HAP-1 (cell line): ENCODE measurements around the gene RASAL1.

ENCODE experiments used
- DNase-seq, 2 experiments: peaks; one replicate each; pipeline ENCODE4 v3.0.0-alpha.2; 2016 to 2020; ENCODE audit warnings: low spot score in 2 of 2
- H3K27me3 ChIP-seq: fragments of 250-450 bp; sonication (Bioruptor Pico); 2 replicates; pipeline ENCODE4 v1.5.1; 2020; ENCODE audit warnings: low read depth, mild to moderate bottlenecking, moderate library complexity
- H3K36me3 ChIP-seq: fragments of 250-450 bp; sonication (Bioruptor Pico); replicated peaks from 2 replicates; pipeline ENCODE4 v1.5.1; 2020; ENCODE audit warnings: mild to moderate bottlenecking
- H3K4me1 ChIP-seq: fragments of 250-450 bp; sonication (Bioruptor Pico); 2 replicates; pipeline ENCODE4 v1.5.1; 2020; ENCODE audit warnings: mild to moderate bottlenecking
- H3K4me3 ChIP-seq: fragments of 250-450 bp; sonication (Bioruptor Pico); 2 replicates; pipeline ENCODE4 v1.5.1; 2020; ENCODE audit warnings: mild to moderate bottlenecking, moderate library complexity
- H3K9me3 ChIP-seq: fragments of 250-450 bp; sonication (Bioruptor Pico); 2 replicates; pipeline ENCODE4 v1.5.1; 2020; ENCODE audit warnings: mild to moderate bottlenecking, moderate library complexity
- in situ Hi-C: fragments of 300-500 bp; cut with MboI; formaldehyde crosslinking; loops from 3 replicates; pipeline ENCODE4 v1.14.3; 2020; ENCODE audit warnings: low sequenced_read_pairs, inconsistent platforms, mixed read lengths

RASAL1 gene

DNA sequence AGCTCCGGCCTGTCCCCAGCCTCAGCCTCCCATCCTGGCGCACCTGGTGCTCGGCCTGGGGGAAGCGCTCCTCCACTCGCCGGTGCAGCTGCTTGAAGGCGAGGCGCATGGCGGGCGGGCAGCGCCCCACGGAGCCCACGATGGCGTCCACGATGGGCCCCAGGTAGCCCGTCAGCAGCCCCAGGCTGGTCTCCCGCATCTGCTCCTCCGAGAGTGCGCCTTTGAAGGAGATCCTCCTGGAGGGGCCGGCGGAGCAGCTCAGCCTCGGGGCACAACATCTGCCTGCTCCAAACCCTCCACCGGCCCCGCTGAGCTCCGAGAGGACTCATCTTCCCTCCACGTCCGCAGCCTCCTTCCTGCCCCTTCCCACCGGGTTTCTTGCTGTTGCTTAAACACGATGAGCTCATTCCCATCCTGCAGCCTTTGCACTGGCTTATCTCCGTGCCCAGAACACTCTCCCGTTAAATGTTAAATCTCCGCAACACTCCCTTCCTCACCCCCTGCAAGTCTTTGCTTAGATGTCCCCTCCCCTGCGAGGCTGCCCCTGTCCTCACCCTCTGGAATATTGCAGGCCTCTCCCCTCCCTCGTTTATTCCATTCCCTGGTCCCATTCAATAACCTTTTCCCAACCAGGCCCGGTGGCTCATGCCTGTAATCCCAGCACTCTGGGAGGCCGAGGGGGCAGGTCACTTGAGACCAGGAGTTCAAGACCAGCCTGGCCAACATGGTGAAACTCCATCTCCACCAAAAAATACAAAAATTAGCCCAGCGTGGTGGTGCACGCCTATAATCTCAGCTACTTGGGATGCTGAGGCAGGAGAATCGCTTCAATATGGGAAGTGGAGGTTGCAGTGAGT lies 23.3 kb downstream of the RASAL1 start:
- Histone ChIP-seq H3K4me3 (no peak overlapping the region), H3K36me3 (no peaks in the 10 kb centered on the region), H3K27me3 (no peaks in the 10 kb centered on the region), H3K4me1 (no peaks in the 10 kb centered on the region), H3K9me3 (no peaks in the 10 kb centered on the region)
- in situ Hi-C loops: no loop called here
- DNase-seq: no peak

DNA sequence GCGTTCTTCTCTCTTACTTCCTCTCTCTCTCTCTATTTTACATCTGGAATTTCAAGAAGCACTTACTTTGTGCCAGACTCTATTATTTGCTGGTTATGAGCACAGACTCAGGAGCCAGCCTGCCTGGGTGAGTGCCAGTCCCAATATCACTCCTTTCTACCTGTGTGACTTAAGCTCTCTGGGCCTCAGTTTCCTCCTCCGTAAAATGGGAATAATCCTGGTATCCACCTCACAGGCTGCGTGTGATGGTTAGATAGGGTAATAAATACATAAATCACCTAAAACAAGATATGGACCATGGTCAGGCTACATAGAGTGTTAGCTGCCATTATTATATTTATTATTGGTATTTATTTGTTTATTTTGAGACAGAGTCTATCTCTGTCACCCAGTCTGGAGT lies 24.3 kb downstream of the RASAL1 start:
- no peak for DNase-seq
- Histone ChIP-seq H3K36me3 (no peaks in the 10 kb centered on the region), H3K27me3 (no peaks in the 10 kb centered on the region), H3K4me3 (no peak overlapping the region), H3K4me1 (no peaks in the 10 kb centered on the region), H3K9me3 (no peaks in the 10 kb centered on the region)
- in situ Hi-C loops: no loop called here

DNA sequence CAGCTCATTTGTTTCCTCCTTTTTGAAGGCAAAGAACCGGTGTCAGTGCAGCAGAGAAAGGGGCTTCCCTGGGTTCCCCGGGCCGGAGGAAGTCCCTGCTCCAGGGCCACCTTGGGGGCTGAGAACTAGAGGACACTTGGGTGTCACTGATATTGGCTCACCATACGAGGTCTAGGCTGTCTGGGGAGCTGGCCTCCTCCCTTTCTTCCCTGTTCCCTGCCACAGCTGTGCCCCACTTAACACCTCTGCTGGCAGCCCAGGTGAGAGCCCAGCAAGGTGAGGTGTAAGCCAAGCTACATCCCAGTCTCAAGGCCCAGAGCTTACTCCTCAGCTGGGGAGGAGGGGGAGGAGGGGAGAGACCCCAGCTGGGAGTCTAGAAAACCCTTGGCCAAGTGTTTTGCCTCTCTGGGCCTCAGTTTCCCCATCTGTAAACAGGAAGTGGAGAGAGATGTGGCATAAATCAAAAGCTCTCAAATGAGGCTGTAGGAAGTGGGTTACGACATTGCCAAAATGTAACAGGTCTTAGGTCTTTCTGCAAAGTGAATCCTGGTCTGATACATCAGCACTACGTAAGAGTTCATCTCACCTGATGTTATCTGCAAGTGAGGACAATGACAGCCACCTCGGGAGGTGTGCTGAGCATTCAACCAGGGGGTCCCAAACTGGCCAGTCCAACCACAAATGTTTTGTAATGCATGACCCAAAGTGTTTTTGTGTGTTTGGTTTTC lies 25.5 kb downstream of the RASAL1 start:
- in situ Hi-C loops: no loop called here

DNA sequence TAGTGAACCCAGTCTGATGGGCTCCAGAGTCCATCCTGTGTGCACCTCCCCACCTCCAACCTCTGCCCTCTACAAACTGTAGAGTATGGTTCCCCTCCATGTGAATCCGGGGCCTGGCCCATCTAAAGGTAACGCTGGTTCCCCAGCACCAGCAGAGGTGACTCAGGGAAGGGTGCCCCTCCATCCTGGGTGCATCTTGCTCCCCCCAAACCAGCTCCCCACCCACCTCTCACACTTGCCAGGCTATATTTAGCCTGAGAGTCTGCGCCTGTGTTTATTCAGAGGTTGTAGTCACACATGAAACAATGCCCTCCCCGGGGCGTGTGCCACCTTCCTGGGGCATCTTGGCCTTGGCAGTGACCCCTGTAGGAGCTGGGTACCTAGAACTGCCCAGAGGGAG lies 26.2 kb downstream of the RASAL1 start:
- no peak for DNase-seq
- Histone ChIP-seq H3K4me3 (no peak overlapping the region), H3K27me3 (no peaks in the 10 kb centered on the region), H3K36me3 (no peaks in the 10 kb centered on the region), H3K4me1 (no peaks in the 10 kb centered on the region), H3K9me3 (no peaks in the 10 kb centered on the region)
- in situ Hi-C loops: no loop called here

More for the DNA sequence above, 25.5 kb downstream of the RASAL1 start:
- Histone ChIP-seq H3K27me3 (no peaks in the 10 kb centered on the region), H3K4me3 (no peak overlapping the region), H3K4me1 (no peaks in the 10 kb centered on the region), H3K9me3 (no peaks in the 10 kb centered on the region), H3K36me3 (no peaks in the 10 kb centered on the region)
- DNase-seq: no peak

DNA sequence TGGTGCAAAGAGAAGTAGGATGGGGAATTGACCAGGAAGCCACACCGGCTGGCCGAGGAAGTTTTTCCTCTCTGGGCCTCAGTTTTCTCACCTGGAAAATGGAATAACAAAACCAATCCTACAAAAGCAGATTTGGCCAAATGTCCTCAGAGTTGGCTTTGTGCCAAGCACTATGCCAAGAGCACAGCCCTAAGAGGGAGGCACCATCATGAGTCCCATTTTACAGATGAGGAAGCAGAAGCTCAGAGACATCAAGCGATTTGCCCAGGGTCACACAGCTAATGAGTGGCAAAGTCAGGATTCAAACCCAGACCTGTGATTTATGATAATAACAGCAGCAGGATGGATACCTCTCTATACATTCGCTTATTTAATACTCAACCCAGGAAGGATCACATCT lies 27.3 kb downstream of the RASAL1 start:
- H3K9me3 ChIP-seq: no peaks in the 10 kb centered on the region
- no peaks in the 10 kb centered on the region for H3K27me3 ChIP-seq
- H3K4me3 ChIP-seq: no peak overlapping the region
- no peaks in the 10 kb centered on the region for H3K36me3 ChIP-seq
- no peaks in the 10 kb centered on the region for H3K4me1 ChIP-seq
- in situ Hi-C loops: no loop called here
- no peak for DNase-seq

DNA sequence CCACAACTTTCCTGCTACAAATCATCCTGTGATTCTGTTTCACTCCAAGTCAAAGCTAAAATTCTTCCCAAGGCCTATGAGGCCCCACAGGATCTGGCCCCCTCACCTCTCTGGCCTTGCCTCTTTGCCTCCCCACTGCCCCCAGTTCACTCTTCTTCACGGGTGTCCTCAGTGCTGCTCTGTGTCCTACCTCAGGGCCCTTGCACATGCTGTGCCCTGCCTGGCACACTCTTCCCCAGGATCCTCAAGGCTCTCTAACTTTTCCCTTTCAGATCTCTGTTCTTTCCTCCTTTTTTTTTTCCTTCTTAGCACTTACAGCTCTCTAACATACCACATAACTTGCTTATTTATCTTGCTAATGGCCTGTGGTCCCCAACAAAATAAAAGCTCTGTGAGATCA lies 29.2 kb downstream of the RASAL1 start:
- DNase-seq: no peak
- H3K9me3 ChIP-seq: no peaks in the 10 kb centered on the region
- no peaks in the 10 kb centered on the region for H3K36me3 ChIP-seq
- no peaks in the 10 kb centered on the region for H3K4me1 ChIP-seq
- no peak overlapping the region for H3K4me3 ChIP-seq
- in situ Hi-C loops: no loop called here
- no peaks in the 10 kb centered on the region for H3K27me3 ChIP-seq

DNA sequence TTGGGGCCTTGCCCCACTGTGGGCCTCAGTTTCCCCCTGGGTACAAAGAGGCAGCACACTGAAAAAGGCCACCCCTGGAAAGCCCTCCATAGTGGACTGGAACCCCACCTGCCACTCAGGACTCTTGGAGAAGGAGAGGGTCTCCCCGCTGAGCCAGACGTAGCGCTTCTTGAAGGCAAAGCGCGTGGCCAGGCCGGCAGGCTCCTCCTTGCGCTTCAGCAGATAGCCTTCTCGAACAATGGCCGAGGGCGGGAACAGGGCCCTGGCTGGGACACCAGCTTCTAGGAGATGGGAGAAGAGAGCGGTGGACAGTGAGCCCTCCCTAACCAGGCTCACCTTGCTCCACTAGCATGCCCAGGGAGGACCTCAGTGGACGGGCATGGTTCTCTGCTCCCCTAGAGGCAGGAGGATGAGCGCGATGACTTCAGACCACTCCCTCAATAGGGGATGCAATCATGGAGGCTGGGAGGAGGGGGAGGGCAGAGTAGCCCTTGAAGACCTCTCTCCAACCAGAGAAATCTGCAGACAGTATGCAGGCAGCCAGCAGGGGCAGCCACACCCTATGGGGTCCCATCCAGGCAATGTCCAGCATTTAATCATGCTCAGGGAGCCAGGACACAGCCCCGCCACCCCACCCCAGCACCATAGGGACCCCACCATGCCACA lies 29.8 kb downstream of the RASAL1 start:
- H3K4me3 ChIP-seq: no peak overlapping the region
- no peaks in the 10 kb centered on the region for H3K4me1 ChIP-seq
- no peak for DNase-seq
- in situ Hi-C loops: no loop called here
- H3K9me3 ChIP-seq: no peaks in the 10 kb centered on the region
- H3K27me3 ChIP-seq: no peaks in the 10 kb centered on the region
- H3K36me3 ChIP-seq: no peaks in the 10 kb centered on the region

DNA sequence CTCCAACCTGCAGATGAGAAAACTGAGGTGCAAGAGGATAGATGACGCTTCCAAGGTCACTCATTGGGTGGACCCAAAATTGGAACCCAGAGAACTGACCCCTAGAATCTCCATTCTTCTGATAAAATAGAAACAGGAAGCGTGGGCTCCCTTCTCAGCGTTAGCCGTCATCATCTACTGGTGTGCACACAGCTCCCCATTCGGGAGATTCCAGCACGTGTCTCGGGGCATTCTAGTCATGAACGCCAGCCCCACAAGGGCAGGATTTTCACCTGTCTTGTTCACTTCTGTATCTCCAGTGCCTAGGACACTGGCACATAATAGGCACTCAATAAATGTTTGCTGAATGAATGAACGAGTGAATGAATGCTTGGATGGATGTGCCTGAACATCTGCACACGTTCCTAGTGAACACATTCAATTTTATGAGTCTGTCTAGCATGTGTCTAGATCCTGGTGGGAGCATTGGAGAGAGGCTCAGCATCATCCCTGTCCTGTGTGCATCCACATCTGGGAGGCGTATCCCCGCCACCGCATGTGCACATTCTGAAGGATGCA lies 30.5 kb downstream of the RASAL1 start:
- Histone ChIP-seq H3K27me3 (no peaks in the 10 kb centered on the region), H3K4me1 (no peaks in the 10 kb centered on the region), H3K4me3 (no peak overlapping the region), H3K36me3 (no peaks in the 10 kb centered on the region), H3K9me3 (no peaks in the 10 kb centered on the region)
- no peak for DNase-seq
- in situ Hi-C loops: no loop called here

DNA sequence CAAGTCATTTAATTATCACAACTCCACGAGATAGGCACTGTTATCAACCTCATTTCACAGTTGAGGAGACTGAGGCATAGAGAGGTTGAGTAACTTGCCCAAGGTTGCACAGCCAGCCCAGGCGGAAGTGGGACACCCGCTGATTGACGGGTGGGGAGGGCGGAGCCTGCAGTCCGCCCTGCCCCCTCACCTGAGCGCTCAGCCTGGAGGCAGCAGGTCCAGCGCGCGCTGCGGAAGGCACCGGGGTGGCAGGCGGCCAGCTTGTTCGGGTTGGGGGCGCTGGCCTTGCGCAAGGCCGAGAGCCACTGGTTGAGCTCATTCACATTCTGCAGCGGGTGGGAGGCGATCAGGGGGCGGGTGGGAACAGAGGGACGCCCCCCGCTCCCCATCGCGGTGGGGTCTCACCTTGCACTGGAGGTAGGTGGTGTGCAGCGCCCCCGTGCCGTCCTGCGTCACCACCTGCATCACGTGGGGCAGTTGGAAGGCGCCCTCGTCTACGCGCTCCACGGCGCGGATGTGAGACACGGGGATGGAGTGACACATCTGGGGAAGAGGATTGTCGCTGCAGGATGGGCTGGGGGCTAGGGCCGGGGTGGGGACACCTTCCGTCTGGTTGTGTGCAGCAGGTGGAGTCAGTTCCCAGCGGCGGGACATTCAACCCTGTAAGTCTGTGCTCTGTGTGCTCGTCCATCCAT lies 31.7 kb downstream of the RASAL1 start:
- Histone ChIP-seq H3K4me1 (no peaks in the 10 kb centered on the region), H3K36me3 (no peaks in the 10 kb centered on the region), H3K9me3 (no peaks in the 10 kb centered on the region), H3K27me3 (no peaks in the 10 kb centered on the region), H3K4me3 (no peak overlapping the region)
- in situ Hi-C loops: no loop called here
- no peak for DNase-seq

DNA sequence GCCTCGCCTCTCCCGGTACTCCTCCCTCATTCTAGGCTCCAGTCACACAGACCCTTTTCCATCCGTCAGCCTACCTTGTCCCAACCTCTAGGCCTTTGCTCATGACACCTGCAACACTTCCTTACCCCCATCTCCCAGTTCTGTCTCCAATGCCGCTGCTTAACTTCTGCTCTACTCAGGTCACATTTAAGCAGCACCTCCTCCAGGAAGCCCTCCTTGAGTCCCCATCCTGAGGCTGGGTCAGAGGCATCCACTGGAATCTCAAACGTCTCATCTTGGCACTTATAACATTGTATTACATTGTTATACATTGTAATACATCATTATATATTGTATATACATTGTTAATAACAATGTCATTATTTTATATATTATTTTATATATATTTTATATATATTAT lies 32.8 kb downstream of the RASAL1 start:
- in situ Hi-C loops: no loop called here
- no peak for DNase-seq
- H3K4me3 ChIP-seq: no peak overlapping the region
- H3K36me3 ChIP-seq: no peaks in the 10 kb centered on the region
- no peaks in the 10 kb centered on the region for H3K27me3 ChIP-seq
- H3K9me3 ChIP-seq: no peaks in the 10 kb centered on the region
- no peaks in the 10 kb centered on the region for H3K4me1 ChIP-seq

DNA sequence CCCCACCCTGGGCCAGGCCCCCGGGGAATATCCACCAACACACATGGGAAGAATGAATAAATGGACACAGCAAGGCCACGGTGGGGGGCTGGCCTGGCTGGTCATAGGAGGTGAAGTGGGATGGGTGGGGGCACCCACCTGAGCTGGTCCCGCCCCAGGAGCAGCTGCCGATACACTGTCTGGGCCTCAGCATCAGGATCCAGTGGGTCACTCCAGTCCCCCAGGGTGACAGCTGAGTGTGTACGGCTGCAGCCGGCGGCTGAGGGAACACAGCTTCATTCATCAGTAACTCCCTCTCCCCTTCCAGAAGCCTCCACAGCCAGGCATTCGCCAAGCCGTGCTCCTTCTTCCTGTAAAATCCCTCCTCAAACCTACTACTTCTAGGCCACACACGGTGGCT lies 33.8 kb downstream of the RASAL1 start:
- Histone ChIP-seq H3K9me3 (no peaks in the 10 kb centered on the region), H3K4me3 (no peak overlapping the region), H3K4me1 (no peaks in the 10 kb centered on the region), H3K27me3 (no peaks in the 10 kb centered on the region), H3K36me3 (no peaks in the 10 kb centered on the region)
- no peak for DNase-seq
- in situ Hi-C loops: no loop called here

DNA sequence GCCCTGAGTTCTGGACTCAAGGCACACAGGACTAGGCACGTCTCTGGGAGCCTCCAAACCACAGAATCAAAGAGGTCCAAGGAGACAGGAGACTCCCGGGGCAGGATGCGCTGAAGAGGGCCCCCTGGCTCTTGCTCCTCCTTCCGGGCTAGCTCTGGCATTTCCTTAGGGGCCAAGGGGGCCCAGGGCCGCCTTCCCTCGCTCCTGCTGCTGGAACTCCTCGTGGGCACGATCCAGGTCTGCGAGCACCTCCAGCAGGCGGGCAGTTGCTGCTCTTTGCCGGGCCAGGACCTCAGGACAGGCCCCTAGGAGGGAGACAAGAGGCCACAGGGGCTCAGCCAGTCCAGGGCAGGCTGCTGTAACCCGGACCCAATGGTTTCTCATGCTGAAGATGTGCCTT lies 35.8 kb downstream of the RASAL1 start:
- Histone ChIP-seq H3K9me3 (no peaks in the 10 kb centered on the region), H3K4me1 (no peaks in the 10 kb centered on the region), H3K36me3 (no peaks in the 10 kb centered on the region), H3K4me3 (no peak overlapping the region), H3K27me3 (no peaks in the 10 kb centered on the region)
- in situ Hi-C loops: no loop called here
- DNase-seq: no peak

DNA sequence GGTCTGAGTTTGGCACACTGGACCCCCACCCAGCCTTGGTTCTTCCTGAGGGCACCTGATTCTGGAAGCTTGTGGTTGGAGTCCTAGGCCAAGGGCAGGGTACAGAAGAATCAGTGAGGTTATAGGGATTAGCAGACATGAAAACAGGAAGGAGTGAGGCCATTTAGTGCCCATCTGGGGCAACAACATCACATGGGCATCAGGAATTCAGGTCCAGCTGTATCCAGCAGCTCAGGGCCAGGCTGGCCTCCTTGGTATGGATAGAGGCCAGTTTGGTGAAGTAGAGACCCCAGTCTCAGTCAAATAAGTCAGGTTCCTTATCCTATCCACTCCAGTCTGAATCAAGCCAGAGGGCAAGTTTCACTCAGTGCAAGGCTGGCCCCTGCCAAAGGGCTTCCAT lies 36.2 kb downstream of the RASAL1 start:
- no peak for DNase-seq
- no peak overlapping the region for H3K4me3 ChIP-seq
- no peaks in the 10 kb centered on the region for H3K9me3 ChIP-seq
- no peaks in the 10 kb centered on the region for H3K4me1 ChIP-seq
- H3K36me3 ChIP-seq: no peaks in the 10 kb centered on the region
- no peaks in the 10 kb centered on the region for H3K27me3 ChIP-seq
- in situ Hi-C loops: no loop called here
